GM12874 (cell line): Measurements from ENCODE around the gene TSPYL2.

ENCODE experiments used
- CTCF ChIP-seq: IDR thresholded peaks from 2 replicates; pipeline ENCODE4 v1.5.1; 2011; ENCODE audit warnings: low read depth, mild to moderate bottlenecking, control low read depth, low read length, moderate library complexity; ENCODE audit not compliant: insufficient read depth

The TSPYL2 gene

GRCh38 chrX:53114864-53115549 lies 32.8 kb downstream of the TSPYL2 start:
- no peak for TF ChIP-seq CTCF

GRCh38 chrX:53115550-53115874 lies 33.3 kb downstream of the TSPYL2 start:
- no peak for TF ChIP-seq CTCF

GRCh38 chrX:53116101-53116500 lies 33.9 kb downstream of the TSPYL2 start:
- no peak for TF ChIP-seq CTCF

GRCh38 chrX:53122013-53122412 lies 39.8 kb downstream of the TSPYL2 start:
- TF ChIP-seq CTCF: no peak

GRCh38 chrX:53125506-53125905 lies 43.3 kb downstream of the TSPYL2 start:
- no peak for TF ChIP-seq CTCF

- no peak for TF ChIP-seq CTCF
These were observed 44.2 kb downstream of the TSPYL2 start for GRCh38 chrX:53126377-53126776.

GRCh38 chrX:53128097-53128749 lies 46.1 kb downstream of the TSPYL2 start:
- TF ChIP-seq CTCF: no peak
